Measurements from ENCODE around the gene MIOX. TPM values are rescaled to one million over a fixed set of nuclear protein-coding genes. Genes with fewer than 3 reads are reported as not detected.
A peak's percentile ranks its signal among the peaks of the same experiment; 100 is the strongest.

Gene MIOX
- total RNA-seq, 1 experiment from 2014 or later, result not detected

DNA sequence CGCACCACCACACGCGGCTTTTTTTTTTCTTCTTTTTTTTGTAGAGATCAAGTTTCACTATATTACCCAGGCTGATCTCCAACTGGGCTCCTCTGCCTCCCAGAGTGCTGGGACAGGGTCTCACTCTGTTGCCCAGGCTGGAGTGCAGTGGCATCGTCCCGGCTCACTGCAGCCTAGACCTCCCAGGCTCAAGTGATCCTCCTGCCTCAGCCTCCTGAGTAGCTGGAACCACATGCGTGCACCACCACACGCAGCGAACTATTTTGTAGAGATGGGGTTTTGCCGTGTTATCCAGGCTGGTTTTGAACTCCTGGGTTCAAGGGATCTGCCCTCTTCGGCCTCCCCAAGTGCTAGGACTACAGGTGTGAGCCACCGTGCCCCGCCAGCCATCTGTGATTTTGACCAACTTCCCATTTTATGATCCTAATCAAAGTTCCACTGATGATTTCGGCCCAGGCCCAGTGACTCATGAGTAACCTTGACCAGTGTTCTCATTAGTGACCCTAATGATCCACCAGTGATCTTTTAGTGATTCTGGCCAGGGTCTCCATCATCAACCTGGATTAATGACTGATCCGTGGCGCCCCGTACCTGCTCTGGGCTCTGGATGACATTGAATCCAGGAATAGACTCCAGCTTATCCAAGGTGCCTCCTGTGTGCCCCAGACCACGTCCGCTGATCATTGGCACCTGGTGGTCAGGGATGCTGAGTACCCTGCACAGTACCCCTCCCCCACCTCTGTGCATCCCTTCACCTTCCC is 41.4 kb downstream of the MIOX start:
- Histone ChIP-seq H3K27me3 (replicated peaks; ENCODE audit: control insufficient read depth, insufficient read depth, low read length) (no peaks in the 10 kb centered on the region), H3K36me3 (ENCODE audit: control insufficient read depth, insufficient read depth, low read length) (no peaks in the 10 kb centered on the region), H3K4me3 (ENCODE audit: low read depth, low read length) (no peak overlapping the region), H3K9me3 (no peaks in the 10 kb centered on the region), H3K4me1 (peaks cover 29% of the 10 kb centered on the region)
- ChIA-PET POLR2A (no interaction called here), CTCF (interaction anchor here (1.4 kb wide), 1 partner anchor 20 kb away, joined by 3 read pairs; the partner anchor contains the start of genes LMF2 and NCAPH2)
- TF ChIP-seq, protein P1, sequence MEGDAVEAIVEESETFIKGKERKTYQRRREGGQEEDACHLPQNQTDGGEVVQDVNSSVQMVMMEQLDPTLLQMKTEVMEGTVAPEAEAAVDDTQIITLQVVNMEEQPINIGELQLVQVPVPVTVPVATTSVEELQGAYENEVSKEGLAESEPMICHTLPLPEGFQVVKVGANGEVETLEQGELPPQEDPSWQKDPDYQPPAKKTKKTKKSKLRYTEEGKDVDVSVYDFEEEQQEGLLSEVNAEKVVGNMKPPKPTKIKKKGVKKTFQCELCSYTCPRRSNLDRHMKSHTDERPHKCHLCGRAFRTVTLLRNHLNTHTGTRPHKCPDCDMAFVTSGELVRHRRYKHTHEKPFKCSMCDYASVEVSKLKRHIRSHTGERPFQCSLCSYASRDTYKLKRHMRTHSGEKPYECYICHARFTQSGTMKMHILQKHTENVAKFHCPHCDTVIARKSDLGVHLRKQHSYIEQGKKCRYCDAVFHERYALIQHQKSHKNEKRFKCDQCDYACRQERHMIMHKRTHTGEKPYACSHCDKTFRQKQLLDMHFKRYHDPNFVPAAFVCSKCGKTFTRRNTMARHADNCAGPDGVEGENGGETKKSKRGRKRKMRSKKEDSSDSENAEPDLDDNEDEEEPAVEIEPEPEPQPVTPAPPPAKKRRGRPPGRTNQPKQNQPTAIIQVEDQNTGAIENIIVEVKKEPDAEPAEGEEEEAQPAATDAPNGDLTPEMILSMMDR (IDR thresholded peaks at IDR 0.05; ENCODE audit: insufficient read depth in 1 of 2, low read depth in 1 of 2, low read length in 1 of 2, severe bottlenecking in 1 of 2, unreplicated experiment in 1 of 2), result no peak
- peak in 1 of 2 experiments; percentile 28 for DNase-seq
- Mint-ChIP-seq H3K27me3 (ENCODE audit: insufficient read depth, unreplicated experiment) (no peaks in the 10 kb centered on the region), H3K27ac (ENCODE audit: unreplicated experiment) (peak overlapping the region; percentile 69), H3K4me3 (ENCODE audit: unreplicated experiment) (peak overlapping the region; percentile 89), H3K36me3 (ENCODE audit: insufficient read depth, unreplicated experiment) (peaks cover 59% of the 10 kb centered on the region), H3K9me3 (ENCODE audit: unreplicated experiment) (no peaks in the 10 kb centered on the region), H3K4me1 (ENCODE audit: low read depth, unreplicated experiment) (peaks cover 21% of the 10 kb centered on the region)
- no TSS peak for BruUV-seq (replicated peaks)
- intact Hi-C loops (cut with micrococcal nuclease; ENCODE audit: unreplicated experiment), result loop anchor here (5.0 kb wide), 1 partner anchor 54 kb away; the partner anchor contains the start of gene CHKB

DNA sequence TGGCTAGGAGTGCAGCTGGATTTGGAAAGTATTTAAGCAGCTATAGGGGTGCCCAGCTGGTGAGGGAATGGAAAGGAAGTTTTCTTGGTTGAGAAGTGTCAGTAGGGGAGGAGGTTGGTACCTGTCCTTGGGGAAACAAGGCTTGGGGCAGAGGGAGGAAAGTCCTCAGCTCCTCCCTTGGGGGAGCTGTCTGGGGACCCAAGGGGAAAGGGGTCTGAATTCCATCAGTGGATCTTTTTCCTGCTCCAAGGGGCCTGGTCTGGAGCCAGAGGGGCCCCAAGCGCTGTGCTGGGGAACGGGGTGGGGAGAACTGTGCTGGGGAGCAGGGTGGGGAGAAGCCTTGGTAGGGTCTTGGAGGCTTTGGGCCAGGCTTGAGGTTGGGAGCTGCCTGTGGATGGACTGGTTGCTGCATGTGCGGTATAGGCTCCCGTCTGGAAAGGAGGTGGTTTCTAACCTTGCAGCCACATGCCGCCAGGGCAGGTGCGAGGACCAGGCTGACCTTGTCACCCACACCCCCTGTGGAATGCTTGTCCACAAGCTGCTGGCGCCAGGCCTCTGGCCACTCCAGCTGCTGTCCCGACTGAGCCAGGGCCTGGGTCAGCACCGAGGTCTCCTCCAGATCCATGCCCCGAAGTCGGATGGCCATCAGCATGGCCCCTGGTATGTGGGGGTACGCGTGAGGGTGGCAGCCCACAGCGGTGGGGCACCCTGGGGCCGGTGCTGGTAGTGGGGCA is 42.2 kb downstream of the MIOX start:
- intact Hi-C loops (cut with micrococcal nuclease; ENCODE audit: unreplicated experiment), result loop anchor here (5.0 kb wide), 1 partner anchor 53 kb away; the partner anchor contains the start of gene CHKB
- Histone ChIP-seq H3K9me3 (no peaks in the 10 kb centered on the region), H3K4me1 (peaks cover 35% of the 10 kb centered on the region), H3K36me3 (ENCODE audit: control insufficient read depth, insufficient read depth, low read length) (no peaks in the 10 kb centered on the region), H3K27me3 (replicated peaks; ENCODE audit: control insufficient read depth, insufficient read depth, low read length) (no peaks in the 10 kb centered on the region), H3K4me3 (ENCODE audit: low read depth, low read length) (no peak overlapping the region)
- peak; percentile 39 to 55 for DNase-seq
- no TSS peak for BruUV-seq (replicated peaks)
- H3K4me1 Mint-ChIP-seq (ENCODE audit: low read depth, unreplicated experiment), result peaks cover 28% of the 10 kb centered on the region
- H3K36me3 Mint-ChIP-seq (ENCODE audit: insufficient read depth, unreplicated experiment), result peaks cover 59% of the 10 kb centered on the region
- ChIA-PET CTCF (interaction anchor here (0.6 to 1.4 kb wide), 2 partner anchors 21 to 91 kb away, joined by 3 to 6 read pairs; partner anchors contain the start of genes LMF2 and NCAPH2), POLR2A (no interaction called here)
- TF ChIP-seq, protein P1 (IDR thresholded peaks at IDR 0.05; ENCODE audit: insufficient read depth in 1 of 2, low read depth in 1 of 2, low read length in 1 of 2, severe bottlenecking in 1 of 2, unreplicated experiment in 1 of 2), result no peak
- H3K27ac Mint-ChIP-seq (ENCODE audit: unreplicated experiment), result peak overlapping the region; percentile 69
- no peaks in the 10 kb centered on the region for H3K9me3 Mint-ChIP-seq (ENCODE audit: unreplicated experiment)
- no peaks in the 10 kb centered on the region for H3K27me3 Mint-ChIP-seq (ENCODE audit: insufficient read depth, unreplicated experiment)
- H3K4me3 Mint-ChIP-seq (ENCODE audit: unreplicated experiment), result peak overlapping the region; percentile 89

DNA sequence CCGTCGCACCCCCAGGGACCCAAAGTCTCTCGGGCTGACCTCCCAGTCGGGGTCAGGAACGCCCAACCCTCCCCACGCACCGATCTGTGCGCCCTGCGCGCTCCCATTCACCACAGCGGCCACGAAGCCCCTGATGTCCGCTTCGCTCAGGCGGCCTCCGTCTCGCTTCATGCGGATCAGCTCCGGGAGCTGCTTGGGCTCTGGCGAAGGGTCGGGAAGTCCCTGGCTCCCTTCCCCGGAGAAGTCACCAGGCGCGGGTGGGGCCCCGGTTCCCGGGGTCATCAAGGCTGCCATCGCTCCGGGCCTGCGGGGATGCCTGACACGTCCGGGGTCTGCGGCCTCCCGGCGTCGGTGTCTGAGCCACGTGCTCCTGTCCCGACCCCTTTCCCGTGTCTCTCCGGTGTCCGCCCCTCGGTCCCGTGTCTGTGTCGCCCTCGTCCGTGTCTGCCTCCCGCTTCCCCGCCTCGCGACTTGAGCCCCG is 42.8 kb downstream of the MIOX start:
- BruUV-seq (replicated peaks), result no TSS peak
- Mint-ChIP-seq H3K4me1 (ENCODE audit: low read depth, unreplicated experiment) (peaks cover 32% of the 10 kb centered on the region), H3K27ac (ENCODE audit: unreplicated experiment) (no peak overlapping the region), H3K9me3 (ENCODE audit: unreplicated experiment) (no peaks in the 10 kb centered on the region), H3K36me3 (ENCODE audit: insufficient read depth, unreplicated experiment) (peaks cover 56% of the 10 kb centered on the region), H3K27me3 (ENCODE audit: insufficient read depth, unreplicated experiment) (no peaks in the 10 kb centered on the region), H3K4me3 (ENCODE audit: unreplicated experiment) (no peak overlapping the region)
- intact Hi-C loops (cut with micrococcal nuclease; ENCODE audit: unreplicated experiment), result loop anchor here (5.0 kb wide), 1 partner anchor 53 kb away; the partner anchor contains the start of gene CHKB
- Histone ChIP-seq H3K4me1 (peaks cover 35% of the 10 kb centered on the region), H3K9me3 (no peaks in the 10 kb centered on the region), H3K27me3 (replicated peaks; ENCODE audit: control insufficient read depth, insufficient read depth, low read length) (no peaks in the 10 kb centered on the region), H3K36me3 (ENCODE audit: control insufficient read depth, insufficient read depth, low read length) (no peaks in the 10 kb centered on the region), H3K4me3 (ENCODE audit: low read depth, low read length) (no peak overlapping the region)
- POLR2A ChIA-PET, result no interaction called here
- CTCF ChIA-PET, result interaction anchor here (0.6 kb wide), 1 partner anchor 91 kb away, joined by 6 read pairs; no protein-coding TSS in a partner anchor
- TF ChIP-seq, protein P1 (IDR thresholded peaks at IDR 0.05; ENCODE audit: insufficient read depth in 1 of 2, low read depth in 1 of 2, low read length in 1 of 2, severe bottlenecking in 1 of 2, unreplicated experiment in 1 of 2), result no peak
- peak in 1 of 2 experiments; percentile 34 for DNase-seq

All from Caco-2 (cell line).